Measurements from ENCODE around the gene FAM124A. TPM values are rescaled to one million over a fixed set of nuclear protein-coding genes. Genes with fewer than 3 reads are reported as not detected.

The FAM124A gene
- total RNA-seq, 1 experiment from 2014 or later: 0.12 TPM

DNA sequence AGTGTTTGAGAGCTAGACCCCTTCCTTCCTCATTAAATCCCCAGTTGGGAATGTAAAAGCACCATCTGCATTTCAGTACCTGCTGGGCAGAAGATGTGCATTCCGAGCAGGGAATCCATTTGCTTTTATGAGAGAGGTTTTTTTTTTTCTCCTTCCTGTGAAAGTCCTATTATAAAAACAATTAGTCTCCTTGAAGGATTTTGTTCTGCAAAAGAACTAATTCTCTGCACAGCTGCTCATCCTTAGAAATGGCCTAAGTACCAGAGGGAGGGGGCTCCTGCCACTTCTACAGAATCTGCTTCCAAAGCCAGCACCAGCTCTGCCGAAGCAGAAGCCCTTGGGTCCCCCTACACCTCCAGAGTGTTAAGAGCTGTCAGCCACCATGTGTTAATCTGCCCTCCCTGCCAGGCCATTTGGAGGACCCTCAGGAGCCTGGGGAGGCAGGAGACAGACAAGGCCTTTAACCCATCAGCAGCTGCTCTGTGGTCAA, 80.9 kb downstream of the FAM124A start:
- Mint-ChIP-seq H3K27ac (ENCODE audit: low read depth, unreplicated experiment) (no peak overlapping the region), H3K4me1 (ENCODE audit: insufficient read depth, unreplicated experiment) (no peaks in the 10 kb centered on the region), H3K36me3 (ENCODE audit: insufficient read depth, unreplicated experiment) (no peaks in the 10 kb centered on the region), H3K9me3 (ENCODE audit: unreplicated experiment) (no peaks in the 10 kb centered on the region), H3K27me3 (ENCODE audit: insufficient read depth, unreplicated experiment) (no peaks in the 10 kb centered on the region), H3K4me3 (ENCODE audit: unreplicated experiment) (no peak overlapping the region)
- BruUV-seq (replicated peaks): no TSS peak
- CTCF ChIA-PET: interaction anchor here (1.5 to 2.9 kb wide), 2 partner anchors 16 to 178 kb away, joined by 4 to 20 read pairs; no protein-coding TSS in a partner anchor
- POLR2A ChIA-PET: no interaction called here
- intact Hi-C loops (cut with micrococcal nuclease): no loop called here
- TF ChIP-seq, protein P1, sequence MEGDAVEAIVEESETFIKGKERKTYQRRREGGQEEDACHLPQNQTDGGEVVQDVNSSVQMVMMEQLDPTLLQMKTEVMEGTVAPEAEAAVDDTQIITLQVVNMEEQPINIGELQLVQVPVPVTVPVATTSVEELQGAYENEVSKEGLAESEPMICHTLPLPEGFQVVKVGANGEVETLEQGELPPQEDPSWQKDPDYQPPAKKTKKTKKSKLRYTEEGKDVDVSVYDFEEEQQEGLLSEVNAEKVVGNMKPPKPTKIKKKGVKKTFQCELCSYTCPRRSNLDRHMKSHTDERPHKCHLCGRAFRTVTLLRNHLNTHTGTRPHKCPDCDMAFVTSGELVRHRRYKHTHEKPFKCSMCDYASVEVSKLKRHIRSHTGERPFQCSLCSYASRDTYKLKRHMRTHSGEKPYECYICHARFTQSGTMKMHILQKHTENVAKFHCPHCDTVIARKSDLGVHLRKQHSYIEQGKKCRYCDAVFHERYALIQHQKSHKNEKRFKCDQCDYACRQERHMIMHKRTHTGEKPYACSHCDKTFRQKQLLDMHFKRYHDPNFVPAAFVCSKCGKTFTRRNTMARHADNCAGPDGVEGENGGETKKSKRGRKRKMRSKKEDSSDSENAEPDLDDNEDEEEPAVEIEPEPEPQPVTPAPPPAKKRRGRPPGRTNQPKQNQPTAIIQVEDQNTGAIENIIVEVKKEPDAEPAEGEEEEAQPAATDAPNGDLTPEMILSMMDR (IDR thresholded peaks at IDR 0.05; ENCODE audit: unreplicated experiment): no peak
- no peak for DNase-seq (ENCODE audit: unreplicated experiment)

DNA sequence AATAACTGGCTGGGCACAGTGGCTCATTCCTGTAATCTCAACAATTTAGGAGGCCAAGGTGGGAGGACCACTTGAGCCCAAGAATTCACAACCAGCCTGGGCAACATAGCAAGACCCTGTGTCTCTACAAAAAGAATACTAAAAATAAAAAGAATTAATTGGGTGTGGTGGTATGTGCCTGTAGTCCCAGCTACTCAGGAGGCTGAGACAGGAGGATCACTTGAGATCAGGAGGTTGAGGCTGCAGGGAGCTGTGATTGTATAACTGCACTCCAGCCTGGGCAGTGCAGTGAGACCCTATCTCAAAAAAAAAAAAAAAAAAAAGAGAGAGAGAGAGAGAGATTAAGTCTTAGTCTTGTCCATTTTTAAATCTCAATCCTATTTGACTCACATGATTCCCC, 81.7 kb downstream of the FAM124A start:
- no peaks in the 10 kb centered on the region for H3K9me3 Mint-ChIP-seq (ENCODE audit: unreplicated experiment)
- no peaks in the 10 kb centered on the region for H3K27me3 Mint-ChIP-seq (ENCODE audit: insufficient read depth, unreplicated experiment)
- no TSS peak for BruUV-seq (replicated peaks)
- H3K27ac Mint-ChIP-seq (ENCODE audit: low read depth, unreplicated experiment): no peak overlapping the region
- no peaks in the 10 kb centered on the region for H3K36me3 Mint-ChIP-seq (ENCODE audit: insufficient read depth, unreplicated experiment)
- intact Hi-C loops (cut with micrococcal nuclease): no loop called here
- TF ChIP-seq, protein P1 (IDR thresholded peaks at IDR 0.05; ENCODE audit: unreplicated experiment): no peak
- H3K4me1 Mint-ChIP-seq (ENCODE audit: insufficient read depth, unreplicated experiment): no peaks in the 10 kb centered on the region
- no peak overlapping the region for H3K4me3 Mint-ChIP-seq (ENCODE audit: unreplicated experiment)
- CTCF ChIA-PET: interaction anchor here (0.7 to 2.9 kb wide), 2 partner anchors 13 to 17 kb away, joined by 5 to 20 read pairs; no protein-coding TSS in a partner anchor
- DNase-seq (ENCODE audit: unreplicated experiment): no peak
- POLR2A ChIA-PET: no interaction called here

DNA sequence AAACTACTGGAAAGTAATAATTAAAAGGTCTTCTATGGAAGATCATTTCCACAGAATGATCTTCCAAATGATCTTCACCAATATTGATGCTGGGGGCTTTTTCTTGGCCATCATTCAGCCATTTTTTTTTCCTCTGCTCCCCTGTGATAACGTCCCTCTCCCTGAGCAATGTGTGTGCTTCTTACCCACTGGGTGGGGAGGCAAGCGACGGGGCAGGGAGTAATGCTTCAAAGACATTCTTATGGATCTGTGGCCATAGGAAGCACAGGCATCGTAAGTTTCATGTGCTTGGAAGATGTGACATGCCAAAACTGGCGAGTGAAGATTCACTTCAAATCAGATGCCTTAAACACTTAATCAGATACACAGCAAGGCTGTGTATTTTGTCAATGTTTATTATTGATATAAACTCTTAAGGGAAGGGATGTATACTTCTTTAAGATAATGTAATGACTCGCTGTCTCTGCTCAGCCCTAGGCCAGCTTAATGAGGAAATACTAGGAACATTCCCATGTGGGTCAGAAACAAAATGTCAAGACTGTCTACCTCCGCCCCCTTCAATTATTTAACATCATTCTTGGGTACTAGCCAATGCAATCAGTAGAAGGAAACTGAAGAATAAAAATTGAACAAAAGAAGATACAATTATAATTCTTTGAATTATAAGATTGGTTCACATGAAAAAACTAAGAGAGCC, 83.2 kb downstream of the FAM124A start:
- no peaks in the 10 kb centered on the region for H3K36me3 Mint-ChIP-seq (ENCODE audit: insufficient read depth, unreplicated experiment)
- intact Hi-C loops (cut with micrococcal nuclease): no loop called here
- CTCF ChIA-PET: no interaction called here
- POLR2A ChIA-PET: no interaction called here
- H3K9me3 Mint-ChIP-seq (ENCODE audit: unreplicated experiment): no peaks in the 10 kb centered on the region
- BruUV-seq (replicated peaks): no TSS peak
- H3K4me3 Mint-ChIP-seq (ENCODE audit: unreplicated experiment): no peak overlapping the region
- no peaks in the 10 kb centered on the region for H3K27me3 Mint-ChIP-seq (ENCODE audit: insufficient read depth, unreplicated experiment)
- no peak overlapping the region for H3K27ac Mint-ChIP-seq (ENCODE audit: low read depth, unreplicated experiment)
- TF ChIP-seq, protein P1 (IDR thresholded peaks at IDR 0.05; ENCODE audit: unreplicated experiment): no peak
- peak; percentile 6 for DNase-seq (ENCODE audit: unreplicated experiment)
- no peaks in the 10 kb centered on the region for H3K4me1 Mint-ChIP-seq (ENCODE audit: insufficient read depth, unreplicated experiment)

DNA sequence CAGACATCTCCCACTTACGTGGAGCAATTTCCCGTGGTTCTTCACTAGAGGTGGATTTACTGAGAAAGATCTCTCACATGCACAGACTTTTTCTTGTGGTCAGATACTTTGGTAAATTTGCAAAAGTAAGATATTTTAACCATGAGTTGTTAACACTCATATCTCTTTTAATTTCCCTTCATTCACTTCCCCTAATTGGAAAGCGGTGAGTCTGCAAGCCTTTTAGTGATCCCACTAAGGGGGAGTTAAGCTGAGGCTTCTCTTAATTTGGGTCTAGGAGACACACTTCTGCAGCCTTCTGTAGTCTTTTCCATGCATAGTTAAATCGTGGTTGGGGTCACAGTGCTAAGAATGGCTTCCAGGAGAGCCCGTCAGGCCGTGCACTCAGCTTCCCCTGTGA, 86.6 kb downstream of the FAM124A start:
- no peak overlapping the region for H3K4me3 Mint-ChIP-seq (ENCODE audit: unreplicated experiment)
- no peak for DNase-seq (ENCODE audit: unreplicated experiment)
- H3K27ac Mint-ChIP-seq (ENCODE audit: low read depth, unreplicated experiment): no peak overlapping the region
- H3K9me3 Mint-ChIP-seq (ENCODE audit: unreplicated experiment): no peaks in the 10 kb centered on the region
- H3K4me1 Mint-ChIP-seq (ENCODE audit: insufficient read depth, unreplicated experiment): no peaks in the 10 kb centered on the region
- no peaks in the 10 kb centered on the region for H3K36me3 Mint-ChIP-seq (ENCODE audit: insufficient read depth, unreplicated experiment)
- H3K27me3 Mint-ChIP-seq (ENCODE audit: insufficient read depth, unreplicated experiment): peaks cover 12% of the 10 kb centered on the region
- BruUV-seq (replicated peaks): no TSS peak
- intact Hi-C loops (cut with micrococcal nuclease): no loop called here
- ChIA-PET CTCF (interaction anchor here (1.2 to 1.4 kb wide), 2 partner anchors 11 to 21 kb away, joined by 7 to 9 read pairs; no protein-coding TSS in a partner anchor), POLR2A (no interaction called here)
- TF ChIP-seq, protein P1 (IDR thresholded peaks at IDR 0.05; ENCODE audit: unreplicated experiment): no peak
